ENCODE results near the gene STMN3.

The STMN3 gene

DNA sequence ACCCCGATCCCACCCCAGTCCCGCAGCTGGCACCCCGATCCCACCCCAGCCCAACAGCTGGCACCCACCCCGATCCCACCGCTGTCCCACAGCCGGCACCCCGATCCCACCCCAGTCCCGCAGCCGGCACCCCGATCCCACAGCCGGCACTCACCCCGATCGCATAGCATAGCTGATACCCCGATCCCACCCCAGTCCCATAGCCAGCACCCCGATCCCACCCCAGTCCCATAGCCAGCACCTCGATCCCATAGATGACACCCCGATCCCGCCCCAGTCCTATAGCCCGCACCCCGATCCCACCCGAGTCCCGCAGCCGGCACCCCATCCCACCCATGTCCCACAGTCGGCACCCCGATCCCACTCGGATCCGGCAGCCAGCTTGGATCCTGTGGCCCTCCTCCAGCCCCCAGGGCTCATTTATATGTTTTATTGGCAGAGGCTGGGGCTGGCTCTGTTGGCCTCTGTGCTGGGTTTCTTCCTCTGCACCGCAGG, 25.4 kb downstream of the STMN3 start:
- TF ChIP-seq, protein P1, sequence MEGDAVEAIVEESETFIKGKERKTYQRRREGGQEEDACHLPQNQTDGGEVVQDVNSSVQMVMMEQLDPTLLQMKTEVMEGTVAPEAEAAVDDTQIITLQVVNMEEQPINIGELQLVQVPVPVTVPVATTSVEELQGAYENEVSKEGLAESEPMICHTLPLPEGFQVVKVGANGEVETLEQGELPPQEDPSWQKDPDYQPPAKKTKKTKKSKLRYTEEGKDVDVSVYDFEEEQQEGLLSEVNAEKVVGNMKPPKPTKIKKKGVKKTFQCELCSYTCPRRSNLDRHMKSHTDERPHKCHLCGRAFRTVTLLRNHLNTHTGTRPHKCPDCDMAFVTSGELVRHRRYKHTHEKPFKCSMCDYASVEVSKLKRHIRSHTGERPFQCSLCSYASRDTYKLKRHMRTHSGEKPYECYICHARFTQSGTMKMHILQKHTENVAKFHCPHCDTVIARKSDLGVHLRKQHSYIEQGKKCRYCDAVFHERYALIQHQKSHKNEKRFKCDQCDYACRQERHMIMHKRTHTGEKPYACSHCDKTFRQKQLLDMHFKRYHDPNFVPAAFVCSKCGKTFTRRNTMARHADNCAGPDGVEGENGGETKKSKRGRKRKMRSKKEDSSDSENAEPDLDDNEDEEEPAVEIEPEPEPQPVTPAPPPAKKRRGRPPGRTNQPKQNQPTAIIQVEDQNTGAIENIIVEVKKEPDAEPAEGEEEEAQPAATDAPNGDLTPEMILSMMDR (IDR thresholded peaks at IDR 0.05; ENCODE audit: control insufficient read depth, extremely low read depth, insufficient read depth) = no peak
- peak overlapping the region; percentile 98 for H3K4me3 ChIP-seq (ENCODE audit: low read depth, low read length)
- no peak for DNase-seq (ENCODE audit: low read depth)

DNA sequence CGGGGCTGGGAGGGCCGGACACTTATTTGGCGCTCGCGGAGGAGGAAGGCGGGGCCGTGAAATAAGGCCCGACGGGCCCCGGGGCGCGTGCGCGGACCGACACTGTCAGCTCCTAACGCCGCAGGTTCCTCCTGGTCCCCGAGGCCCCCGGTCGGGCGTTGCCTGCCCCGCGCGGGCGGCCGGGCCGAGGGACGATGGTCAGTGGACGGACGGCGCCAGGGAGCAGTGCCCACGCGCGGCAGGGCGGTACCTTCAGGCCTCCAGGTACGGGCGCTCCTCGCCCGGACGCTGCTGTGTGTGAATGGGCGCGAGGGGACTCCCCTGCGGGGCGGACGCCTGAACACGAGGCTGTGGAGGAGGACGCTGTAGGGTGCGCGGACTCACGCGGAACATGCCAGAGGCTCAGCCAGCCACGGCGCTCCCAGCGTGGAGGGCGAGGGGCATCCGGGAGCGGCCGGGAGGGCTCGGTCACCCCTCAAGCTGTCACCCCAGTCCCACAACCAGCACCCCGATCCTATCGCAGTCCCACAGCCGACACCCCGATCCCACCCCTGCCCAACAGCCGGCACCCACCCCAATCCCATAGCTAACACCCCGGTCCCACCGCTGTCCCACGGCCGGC, 26.0 kb downstream of the STMN3 start:
- H3K4me3 ChIP-seq (ENCODE audit: low read depth, low read length) = peak overlapping the region; percentile 98
- peak; percentile 73 for DNase-seq (ENCODE audit: low read depth)
- TF ChIP-seq, protein P1 (IDR thresholded peaks at IDR 0.05; ENCODE audit: control insufficient read depth, extremely low read depth, insufficient read depth) = no peak

DNA sequence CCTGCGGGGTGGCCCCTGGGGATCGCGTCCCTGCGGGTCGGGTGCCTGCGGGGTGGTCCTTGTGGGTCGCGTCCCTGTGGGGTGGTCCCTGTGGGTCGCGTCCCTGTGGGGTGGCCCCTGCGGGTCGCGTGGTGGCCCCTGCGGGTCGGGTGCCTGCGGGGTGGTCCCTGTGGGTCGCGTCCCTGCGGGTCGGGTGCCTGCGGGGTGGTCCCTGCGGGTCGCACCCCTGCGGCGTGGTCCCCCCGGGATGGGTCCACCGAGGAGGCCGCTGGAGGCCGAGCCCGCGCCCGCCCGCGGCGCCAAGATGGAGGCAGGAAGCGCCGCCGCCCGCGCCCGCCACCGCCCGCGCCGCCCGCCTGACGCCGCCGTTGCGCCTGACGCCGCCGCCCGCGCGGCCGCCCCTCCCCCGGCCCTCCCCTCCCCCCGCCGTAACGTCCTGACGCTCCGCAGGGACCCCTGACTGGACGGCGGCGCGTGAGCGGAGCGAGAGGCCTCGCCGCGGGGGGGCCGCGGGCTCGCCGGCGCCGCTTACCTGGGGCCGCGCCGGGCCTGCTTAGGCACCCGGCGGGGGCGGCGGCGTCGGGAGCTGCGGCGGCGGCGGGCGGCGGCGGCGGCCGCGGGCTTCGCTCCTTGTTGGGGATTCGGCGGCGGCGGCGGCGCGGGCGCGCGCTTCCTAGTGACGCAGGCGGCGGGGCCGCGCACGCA, 26.6 kb downstream of the STMN3 start, which contains the start of gene GMEB2:
TSS of gene GMEB2 (minus strand) at position 678 of the 705 bp plus-strand sequence. CDS start 7,704 bp downstream, outside the sequence.
- peak within 1 kb of the TSS; percentile 98 for H3K4me3 ChIP-seq (ENCODE audit: low read depth, low read length)
- TF ChIP-seq, protein P1 (IDR thresholded peaks at IDR 0.05; ENCODE audit: control insufficient read depth, extremely low read depth, insufficient read depth) = no peak
- DNase-seq (ENCODE audit: low read depth) = no peak

DNA sequence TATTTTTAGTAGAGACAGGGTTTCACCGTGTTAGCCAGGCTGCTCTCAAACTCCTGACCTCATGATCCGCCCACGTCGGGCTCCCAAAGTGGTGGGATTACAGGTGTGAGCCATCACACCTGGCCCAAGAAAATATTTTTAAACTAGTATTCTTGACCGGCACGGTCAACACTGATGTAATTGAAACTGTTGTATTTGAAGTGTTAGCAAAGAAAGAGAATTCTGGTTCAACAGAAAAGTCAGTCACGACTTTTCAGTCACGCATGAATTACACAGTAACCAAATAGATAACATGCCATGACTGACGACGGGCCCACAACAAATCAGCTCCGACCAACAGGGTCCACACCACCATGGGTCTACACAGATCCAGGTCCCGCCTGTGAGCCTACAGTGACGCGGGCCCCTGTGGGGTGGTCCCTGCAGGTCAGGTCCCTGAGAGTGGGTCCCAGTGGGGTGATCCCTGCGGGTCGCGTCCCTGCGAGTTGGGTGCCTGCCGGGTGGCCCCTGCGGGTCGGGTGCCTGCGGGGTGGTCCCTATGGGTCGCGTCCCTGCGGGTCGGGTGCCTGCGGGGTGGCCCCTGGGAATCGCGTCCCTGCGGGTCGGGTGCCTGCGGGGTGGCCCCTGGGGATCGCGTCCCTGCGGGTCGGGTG, 27.3 kb downstream of the STMN3 start:
- peak overlapping the region; percentile 93 for H3K4me3 ChIP-seq (ENCODE audit: low read depth, low read length)
- no peak for DNase-seq (ENCODE audit: low read depth)
- TF ChIP-seq, protein P1 (IDR thresholded peaks at IDR 0.05; ENCODE audit: control insufficient read depth, extremely low read depth, insufficient read depth) = no peak

DNA sequence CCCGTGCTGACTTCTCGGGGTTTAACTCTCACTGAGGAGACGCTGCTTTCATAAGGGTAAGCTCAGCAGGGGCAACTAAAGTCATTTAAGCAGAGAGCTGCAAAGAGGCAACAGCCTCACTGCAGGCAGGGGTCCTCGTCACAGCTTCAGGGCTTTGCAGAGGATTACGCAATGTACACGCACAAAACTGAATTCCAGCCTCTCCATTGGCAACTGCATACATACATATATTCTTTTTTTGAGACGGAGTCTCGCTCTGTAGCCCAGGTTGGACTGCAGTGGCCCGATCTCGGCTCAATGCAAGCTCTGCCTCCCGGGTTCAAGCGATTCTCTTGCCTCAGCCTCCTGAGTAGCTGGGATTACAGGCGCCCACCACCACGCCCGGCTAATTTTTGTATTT, 28.7 kb downstream of the STMN3 start:
- DNase-seq (ENCODE audit: low read depth) = no peak
- H3K4me3 ChIP-seq (ENCODE audit: low read depth, low read length) = no peak overlapping the region
- TF ChIP-seq, protein P1 (IDR thresholded peaks at IDR 0.05; ENCODE audit: control insufficient read depth, extremely low read depth, insufficient read depth) = no peak

DNA sequence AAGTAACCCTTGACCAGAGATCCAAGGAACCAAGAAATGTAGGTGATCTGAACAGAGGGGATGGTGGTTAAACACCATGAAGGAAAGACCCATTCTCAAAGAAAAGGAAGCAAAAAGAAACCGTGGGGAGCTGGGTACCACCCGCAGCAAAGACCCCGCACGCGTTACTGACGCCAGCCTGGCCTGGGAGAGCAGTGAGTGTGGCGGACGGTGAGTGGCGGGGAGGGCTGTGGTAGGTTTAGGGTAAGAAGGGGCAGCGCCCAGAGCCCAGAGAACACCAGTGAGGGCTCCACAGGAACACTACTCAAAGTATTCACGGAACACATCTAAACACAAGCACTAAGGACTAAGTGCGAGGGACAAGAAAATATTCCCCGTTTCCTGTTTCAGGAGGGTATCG, 30.5 kb downstream of the STMN3 start:
- TF ChIP-seq, protein P1 (IDR thresholded peaks at IDR 0.05; ENCODE audit: control insufficient read depth, extremely low read depth, insufficient read depth) = no peak
- no peak overlapping the region for H3K4me3 ChIP-seq (ENCODE audit: low read depth, low read length)
- DNase-seq (ENCODE audit: low read depth) = no peak
